22Rv1 (cell line): Measurements from ENCODE around the gene FGFR3.

ENCODE experiments used
- CTCF ChIP-seq: fragments of 450-650 bp; IDR thresholded peaks from 2 replicates; pipeline ENCODE4 v1.5.1; 2017; ENCODE audit warnings: mild to moderate bottlenecking
- ZFX ChIP-seq: fragments of 450-650 bp; IDR thresholded peaks from 2 replicates; pipeline ENCODE4 v1.6.1; 2017; ENCODE audit warnings: antibody characterized with exemption, borderline replicate concordance

DNA sequence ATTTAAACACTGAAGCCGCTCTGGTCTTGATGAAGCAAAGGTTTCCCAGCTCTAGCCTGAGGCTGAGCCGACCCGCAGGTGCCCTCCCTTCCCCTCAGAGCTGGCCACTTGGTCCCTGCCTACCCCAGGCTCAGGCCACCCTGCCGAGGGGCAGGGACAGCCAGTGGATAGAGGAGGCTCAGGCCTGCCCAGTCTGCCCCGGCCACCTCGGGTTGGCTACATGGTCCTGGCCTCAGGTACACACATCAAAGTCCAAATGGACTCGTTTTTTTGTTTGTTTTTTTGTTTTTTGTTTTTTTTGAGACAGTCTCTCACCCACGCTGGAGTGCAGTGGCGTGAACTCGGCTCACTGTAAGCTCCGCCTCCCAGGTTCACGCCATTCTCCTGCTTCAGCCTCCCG is 47.9 kb upstream of the FGFR3 start:
- TF ChIP-seq CTCF (no peak), ZFX (no peak)
